ENCODE results near the gene ANP32A.
A peak's percentile ranks its signal among the peaks of the same experiment; 100 is the strongest.

The ANP32A gene

GRCh38 chr15:68739390-68740080 lies 81.2 kb downstream of the ANP32A start:
- DNase-seq = no peak

GRCh38 chr15:68735610-68736009 lies 85.1 kb downstream of the ANP32A start:
- DNase-seq = no peak

GRCh38 chr15:68734881-68735280 lies 85.8 kb downstream of the ANP32A start:
- DNase-seq = no peak

GRCh38 chr15:68734352-68734751 lies 86.3 kb downstream of the ANP32A start:
- DNase-seq = no peak

DNA sequence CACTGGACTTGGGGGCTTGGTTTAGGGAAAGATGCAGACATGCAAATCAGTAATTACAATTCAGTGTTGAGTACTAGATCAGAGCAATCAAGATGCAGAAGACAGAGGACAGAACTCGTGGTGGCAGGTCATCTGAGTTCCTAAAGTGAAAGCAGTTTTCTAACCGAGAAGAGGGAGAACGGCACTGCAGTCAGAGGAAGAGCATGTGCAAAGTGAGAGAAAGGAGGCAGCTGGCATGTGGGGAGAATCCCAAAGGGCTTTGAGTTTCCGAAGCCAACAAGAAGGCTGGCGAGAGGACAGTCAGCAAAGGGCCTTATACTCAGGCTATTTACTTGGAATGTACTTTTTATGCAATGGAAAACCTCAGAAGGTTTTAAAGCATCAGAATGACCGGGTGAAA lies 87.0 kb downstream of the ANP32A start:
- DNase-seq = no peak

DNA sequence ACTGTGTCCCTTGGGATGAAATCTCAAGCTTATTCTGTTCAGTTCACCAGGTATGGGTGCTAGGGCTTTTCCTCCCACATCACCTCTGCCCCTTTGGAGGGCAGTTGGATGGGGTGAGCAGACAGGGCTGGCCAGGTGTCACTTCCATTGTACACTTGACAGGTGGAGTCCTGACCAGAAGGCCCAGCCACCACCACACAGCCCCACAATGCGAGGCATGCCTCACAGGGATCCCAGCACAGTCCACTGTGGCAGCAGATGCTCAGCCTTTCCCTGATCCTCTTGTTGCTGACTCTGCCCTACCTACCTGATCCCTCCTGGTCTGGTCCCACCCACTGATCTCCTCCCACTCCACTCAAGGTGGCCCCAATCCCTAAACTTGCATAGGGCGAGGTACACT lies 88.2 kb downstream of the ANP32A start:
- no peak for DNase-seq

DNA sequence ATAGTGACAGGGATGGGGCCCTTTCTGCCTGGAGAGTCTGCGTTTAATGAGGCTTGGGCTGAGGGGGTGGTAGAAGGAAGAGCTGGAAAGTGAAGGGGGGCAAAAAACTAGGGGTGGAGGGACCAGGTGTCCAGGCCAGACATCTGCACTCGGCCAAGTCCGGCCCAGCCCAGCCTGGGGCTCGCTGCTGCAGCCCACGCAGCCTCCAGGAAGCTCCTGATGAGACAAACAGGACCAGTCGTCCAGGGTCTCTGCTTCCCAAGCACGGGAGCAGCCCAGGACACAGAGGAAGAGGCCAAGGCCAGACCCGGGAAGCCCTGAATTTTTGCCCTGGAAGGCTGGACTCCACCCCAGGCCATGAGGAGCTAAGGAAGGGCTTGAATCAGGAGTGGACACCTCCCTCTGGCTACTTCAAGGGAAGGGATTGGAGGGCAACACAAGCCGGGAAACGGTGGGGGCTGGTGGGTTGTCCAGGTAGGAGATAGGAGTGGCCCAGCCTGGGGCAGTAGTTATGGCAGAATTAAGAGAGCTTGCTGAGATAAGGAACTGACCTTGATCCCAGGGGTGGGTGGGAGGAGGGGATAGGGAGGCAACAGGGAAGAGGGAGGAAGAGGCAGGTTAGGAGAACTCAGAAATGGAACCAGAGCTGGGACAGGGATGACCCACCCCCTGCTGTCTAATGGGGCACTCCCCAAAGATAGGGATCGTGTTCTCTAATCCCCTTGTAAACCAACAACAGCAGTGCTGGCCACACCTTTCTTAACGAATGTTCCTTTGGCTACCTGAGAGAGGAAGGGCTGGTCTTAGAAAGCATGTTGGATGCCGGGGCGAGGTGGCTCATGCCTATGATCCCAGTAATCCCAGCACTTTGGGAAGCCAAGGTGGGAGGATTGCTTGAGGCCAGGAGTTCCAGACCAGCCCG lies 89.5 kb downstream of the ANP32A start:
- DNase-seq = peak; percentile 77

GRCh38 chr15:68730471-68730919 lies 90.2 kb downstream of the ANP32A start:
- peak; percentile 55 for DNase-seq

DNA sequence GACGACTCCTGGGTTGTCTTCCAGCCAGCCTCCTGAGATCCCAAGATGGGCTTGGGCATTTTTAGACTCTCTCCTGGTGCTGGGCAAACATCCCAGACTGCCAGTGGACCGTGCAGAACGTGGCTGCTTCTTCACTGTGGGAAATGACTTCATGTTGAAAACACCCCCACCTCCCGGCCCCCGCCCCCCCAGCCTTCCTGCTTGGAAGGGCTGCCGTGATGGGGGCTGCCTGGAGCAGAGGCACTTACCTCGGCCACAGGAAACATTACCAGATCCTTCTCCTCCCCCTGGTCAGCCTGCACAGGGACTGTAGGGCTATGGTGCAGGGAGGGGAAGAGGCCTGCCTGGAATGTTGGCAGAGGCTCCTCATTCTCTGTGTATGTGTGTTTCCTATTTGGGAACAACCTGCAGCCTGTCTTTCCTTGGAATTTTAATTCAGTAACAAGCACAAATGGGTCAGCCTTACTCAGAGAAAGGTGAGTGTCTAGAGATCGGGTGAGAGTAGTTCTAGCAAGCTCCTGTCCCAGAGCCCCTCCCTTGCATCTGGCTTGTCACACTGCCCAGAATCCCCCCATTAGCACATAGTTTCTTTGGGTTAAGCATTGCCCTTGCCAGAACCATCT lies 90.8 kb downstream of the ANP32A start:
- DNase-seq = peak; percentile 74
